Stimulated activated CD4-positive, alpha-beta T cell treated with anti-CD3 and anti-CD28 coated beads, Interleukin-2, amount 100 ng/mL, for 24 hours (primary cell): ENCODE data around the gene FGD3.

Experiments used
- DNase-seq, 2 donors: peaks; one replicate each; pipeline ENCODE4 v3.0.0-alpha.2; 2020

The FGD3 gene

DNA sequence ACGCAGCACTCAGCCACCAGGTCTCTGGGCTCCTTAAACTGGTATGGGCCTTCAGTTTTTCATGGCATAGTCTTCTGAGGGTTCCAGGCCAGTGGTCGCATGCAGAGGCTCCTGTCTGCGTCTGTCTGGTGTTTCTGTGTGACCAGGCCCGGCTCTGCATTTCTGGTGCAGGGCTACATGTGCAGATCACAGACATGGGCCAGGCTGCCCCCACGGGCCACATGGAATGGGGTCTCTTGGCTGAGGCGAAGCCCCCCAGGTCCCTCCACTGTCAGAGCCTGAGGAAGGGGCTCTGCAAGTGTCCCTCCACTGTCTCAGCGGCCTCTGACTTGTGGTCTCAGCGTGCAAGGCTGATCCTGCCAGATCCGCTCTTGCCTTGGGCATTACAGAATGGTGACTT, 133.1 kb downstream of the FGD3 start:
- no peak for DNase-seq

DNA sequence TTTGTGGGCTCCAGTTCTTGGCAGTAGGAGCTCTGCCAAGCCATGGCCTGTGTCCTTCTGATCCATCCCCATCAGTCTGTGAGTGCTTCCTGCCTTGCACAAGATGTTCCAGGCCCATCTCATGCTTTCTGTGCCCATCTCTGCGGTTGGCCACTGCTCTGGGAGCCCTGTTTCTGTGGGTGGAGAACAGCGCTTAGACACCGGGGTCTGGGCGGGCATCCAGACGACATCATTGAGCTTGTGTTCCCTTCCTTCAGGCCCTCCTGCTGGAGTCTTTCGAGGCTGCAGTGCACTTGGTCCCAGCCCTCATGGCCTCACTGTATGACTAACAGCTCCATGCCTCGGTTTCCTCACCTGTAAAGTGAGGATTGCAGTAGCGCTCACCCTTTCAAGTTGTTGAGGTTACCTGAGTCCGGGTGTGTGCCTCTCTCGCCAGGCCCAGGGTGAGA, 133.8 kb downstream of the FGD3 start:
- DNase-seq = peak in 1 of 2 donors; percentile 14

DNA sequence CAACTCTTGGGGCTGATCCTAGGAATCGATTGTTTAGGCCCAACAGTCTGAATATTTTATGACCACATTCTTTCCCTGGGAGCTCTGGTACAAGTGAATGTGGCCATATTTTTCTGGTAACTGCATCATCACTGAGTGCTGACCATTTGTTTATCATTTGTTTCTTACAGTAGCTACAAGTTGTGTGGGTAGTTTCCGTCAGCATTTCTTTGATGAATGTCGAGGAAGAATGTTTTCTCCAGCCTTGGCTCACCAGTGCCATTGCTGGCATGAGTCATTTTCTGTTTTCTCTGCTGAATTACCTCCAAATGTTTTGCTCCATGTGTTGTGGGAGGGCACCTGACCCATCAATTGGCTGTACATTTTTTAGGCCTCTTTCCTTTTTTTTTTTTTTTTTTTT, 134.6 kb downstream of the FGD3 start:
- DNase-seq = peak in 1 of 2 donors; percentile 9

DNA sequence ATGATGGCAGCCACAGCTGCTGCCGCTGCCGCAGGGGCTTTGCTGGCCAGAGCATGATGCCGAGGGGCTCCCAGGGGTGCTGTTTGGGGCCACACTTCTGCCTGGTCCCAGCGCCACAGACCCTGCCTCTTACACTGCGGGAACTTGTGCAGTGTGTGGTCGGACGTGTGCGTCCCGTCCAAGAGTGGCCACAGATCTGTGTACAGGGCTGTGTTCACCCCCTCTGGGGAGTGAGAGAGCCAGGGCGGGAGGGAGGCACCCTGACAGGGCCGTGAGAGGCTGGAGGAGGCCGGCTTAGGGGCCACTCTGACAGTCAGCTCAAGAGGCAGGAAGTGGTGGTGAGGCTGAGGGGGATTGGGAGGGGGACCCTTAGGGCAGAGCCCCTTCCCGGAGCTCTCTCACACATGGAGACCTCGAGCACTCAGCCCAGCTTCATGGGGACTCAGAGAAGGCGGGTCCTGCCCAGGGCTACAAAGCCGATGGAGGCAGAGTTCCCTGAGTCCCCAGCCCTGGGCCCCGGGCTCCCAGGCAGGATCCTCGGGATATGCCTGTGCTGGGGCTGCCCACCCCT, 135.6 kb downstream of the FGD3 start:
- DNase-seq = peak in 1 of 2 donors; percentile 19

DNA sequence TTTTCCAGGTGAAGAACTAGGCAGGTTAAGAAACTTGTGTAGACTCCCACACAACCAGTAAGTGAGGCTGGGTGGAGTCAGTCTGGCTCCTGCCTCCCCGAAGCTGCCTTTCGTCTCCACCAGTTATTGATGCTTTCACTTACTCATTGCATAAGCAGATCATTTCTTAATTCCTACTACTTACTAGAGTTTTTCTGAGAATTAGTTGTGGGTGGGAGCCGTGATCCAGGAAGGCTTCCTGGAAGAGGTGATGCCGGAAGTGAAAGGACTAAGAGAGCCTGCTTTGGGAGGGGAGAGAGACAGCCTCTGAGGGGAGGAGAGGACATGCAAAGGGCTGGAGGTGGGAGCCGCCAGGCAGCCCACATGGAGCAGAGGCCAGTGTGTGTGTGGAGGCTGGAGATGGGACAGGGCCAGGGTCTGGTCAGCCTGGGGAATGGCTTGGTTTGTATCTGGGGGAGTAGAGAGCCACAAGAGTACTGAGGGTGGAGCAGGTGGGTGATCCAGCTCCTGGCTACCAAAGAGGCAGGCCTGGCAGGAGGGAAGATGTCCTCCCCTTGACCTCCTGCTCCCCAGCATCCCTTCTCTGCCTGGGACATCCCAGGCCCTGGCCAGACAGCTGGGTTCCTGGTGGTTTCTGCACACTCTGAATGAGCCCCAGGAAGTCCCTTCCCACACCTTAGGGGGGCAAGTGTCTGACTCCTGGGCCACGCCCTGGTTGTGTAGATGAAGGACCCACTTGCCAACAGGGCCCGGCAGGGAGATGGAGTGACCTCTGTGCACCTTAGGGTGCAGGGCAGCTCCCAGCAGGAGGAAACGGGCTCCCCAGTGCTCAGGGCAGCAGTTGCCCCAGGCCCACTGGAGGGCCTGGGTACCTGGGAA, 136.5 kb downstream of the FGD3 start:
- DNase-seq = peak; percentile 52 to 53

DNA sequence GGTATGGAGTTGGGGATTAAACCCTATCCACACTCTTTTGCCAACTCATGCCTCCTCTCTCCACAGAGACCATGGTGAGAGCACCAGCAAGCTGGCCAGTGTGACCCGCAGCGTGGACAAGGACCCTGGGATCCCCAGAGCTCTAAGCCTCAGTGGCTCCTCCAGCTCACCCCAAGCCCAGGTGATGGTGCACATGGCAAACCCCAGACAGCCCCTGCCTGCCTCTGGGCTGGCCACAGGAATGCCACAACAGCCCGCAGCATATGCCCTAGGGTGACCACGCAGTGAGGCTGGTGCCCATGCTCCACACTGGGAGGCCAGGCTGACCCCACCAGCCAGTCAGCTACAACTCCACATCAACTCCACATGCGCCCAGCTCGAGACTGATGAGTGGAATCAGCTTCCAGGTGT, 137.2 kb downstream of the FGD3 start:
- no peak for DNase-seq

DNA sequence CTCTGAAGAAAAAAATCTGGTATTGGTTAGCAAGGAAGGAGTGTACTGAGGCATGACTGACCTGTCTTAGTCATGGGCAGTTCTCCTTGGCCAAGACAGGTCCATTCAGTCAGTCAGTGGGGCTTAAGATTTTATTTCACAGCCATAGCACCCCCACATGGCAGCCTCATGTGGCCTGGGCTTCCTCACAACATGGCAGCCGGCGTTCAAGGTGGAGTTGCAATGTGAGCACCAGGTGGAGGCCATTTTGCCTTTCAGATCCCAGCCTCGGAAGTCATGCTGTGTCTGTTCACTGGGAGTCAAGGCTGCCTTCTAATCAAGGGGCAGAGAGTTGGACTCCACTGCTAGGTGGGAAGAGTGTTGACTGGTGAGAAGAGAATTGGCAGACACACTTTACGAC, 138.4 kb downstream of the FGD3 start:
- peak in 1 of 2 donors; percentile 16 for DNase-seq
